IMR-90 (cell line): ENCODE measurements around the gene GPX4. TPM values are rescaled to one million over a fixed set of nuclear protein-coding genes. Genes with fewer than 3 reads are reported as not detected.

Source experiments
- ATAC-seq: fragments of 200-7000 bp; cut with Tn5 transposase; 2 replicates; pipeline ENCODE4 v1.9.1; 2020; ENCODE audit warnings: low read depth, mild to moderate bottlenecking, moderate library complexity
- BruUV-seq: library from RNA; stranded (reverse); fragments of 400-500 nt; replicated peaks from 2 replicates; lab custom pipeline; 2021; lab: Mats Ljungman, UMichigan
- CTCF ChIA-PET: fragments of 300-600 bp; formaldehyde crosslinking; extraction: SDS; loops from one replicate; lab custom pipeline; 2021; ENCODE audit warnings: antibody characterized with exemption; lab: Yijun Ruan, JAX
- POLR2A ChIA-PET: fragments of 300-600 bp; sonication (Branson Sonifier 250); formaldehyde crosslinking; loops from one replicate; lab custom pipeline; 2022; ENCODE audit warnings: antibody characterized with exemption; ENCODE audit not compliant: unreplicated experiment; lab: Charles Lee
- DNase-seq: peaks from one replicate; pipeline ENCODE4 v3.0.0; 2013
- H2AFZ ChIP-seq: replicated peaks from 2 replicates; pipeline ENCODE3; 2013; ENCODE audit warnings: low read length, mild to moderate bottlenecking; ENCODE audit not compliant: poor library complexity
- H2AK5ac ChIP-seq: 2 replicates; pipeline ENCODE4 v1.6.1; 2013; ENCODE audit warnings: low read depth, low read length, inconsistent platforms
- H2AK9ac ChIP-seq: replicated peaks from 2 replicates; pipeline ENCODE3; 2013; ENCODE audit warnings: mild to moderate bottlenecking, low read depth, low read length, moderate library complexity; ENCODE audit not compliant: poor library complexity
- H2BK120ac ChIP-seq: 2 replicates; pipeline ENCODE4 v1.6.1; 2013; ENCODE audit warnings: low read depth, low read length, inconsistent platforms
- H2BK15ac ChIP-seq: 3 replicates; pipeline ENCODE4 v1.6.1; 2013; ENCODE audit warnings: low read depth, low read length, inconsistent platforms
- H2BK20ac ChIP-seq: 2 replicates; pipeline ENCODE4 v1.6.1; 2013; ENCODE audit warnings: low read depth, mild to moderate bottlenecking, inconsistent platforms, low read length, moderate library complexity
- H2BK5ac ChIP-seq: 2 replicates; pipeline ENCODE4 v1.6.1; 2013; ENCODE audit warnings: mild to moderate bottlenecking, low read depth, low read length, inconsistent platforms; ENCODE audit not compliant: poor library complexity, severe bottlenecking
- H3K14ac ChIP-seq: replicated peaks from 2 replicates; pipeline ENCODE4 v1.6.1; 2013; ENCODE audit warnings: low read depth, low read length, inconsistent platforms
- H3K18ac ChIP-seq: 2 replicates; pipeline ENCODE4 v1.6.1; 2013; ENCODE audit warnings: low read depth, low read length, control low read depth
- H3K23ac ChIP-seq: 2 replicates; pipeline ENCODE4 v1.6.1; 2013; ENCODE audit warnings: low read depth, low read length, inconsistent platforms
- H3K27ac ChIP-seq: 2 replicates; pipeline ENCODE4 v1.5.1; 2013; ENCODE audit warnings: mild to moderate bottlenecking, control low read depth, low read length; ENCODE audit not compliant: insufficient read depth
- H3K27me3 ChIP-seq: 2 replicates; pipeline ENCODE4 v1.6.1; 2013; ENCODE audit warnings: low read length; ENCODE audit not compliant: control insufficient read depth, insufficient read depth
- H3K36me3 ChIP-seq: 2 replicates; pipeline ENCODE4 v1.6.1; 2013; ENCODE audit warnings: low read length, mixed read lengths; ENCODE audit not compliant: control insufficient read depth, insufficient read depth
- H3K4ac ChIP-seq: 2 replicates; pipeline ENCODE4 v1.6.1; 2013; ENCODE audit warnings: low read depth, low read length, inconsistent platforms
- H3K4me1 ChIP-seq: 2 replicates; pipeline ENCODE4 v1.6.1; 2013; ENCODE audit warnings: low read length, mixed read lengths; ENCODE audit not compliant: control insufficient read depth, insufficient read depth
- H3K4me2 ChIP-seq: 2 replicates; pipeline ENCODE4 v1.6.1; 2013; ENCODE audit warnings: low read depth, mild to moderate bottlenecking, control low read depth, low read length, moderate library complexity
- H3K4me3 ChIP-seq: 2 replicates; pipeline ENCODE4 v1.5.1; 2013; ENCODE audit warnings: low read depth, mild to moderate bottlenecking, control low read depth, low read length, moderate library complexity; ENCODE audit not compliant: insufficient read depth
- H3K56ac ChIP-seq: 2 replicates; pipeline ENCODE4 v1.6.1; 2013; ENCODE audit warnings: low read length, inconsistent platforms; ENCODE audit not compliant: insufficient read depth; ENCODE audit errors: extremely low read depth
- H3K79me1 ChIP-seq, 2 experiments: 2 replicates each; pipeline ENCODE4 v1.6.1; 2013; ENCODE audit warnings: low read length in 2 of 2, inconsistent platforms in 1 of 2, low read depth in 1 of 2
- H3K9ac ChIP-seq: 2 replicates; pipeline ENCODE4 v1.6.1; 2013; ENCODE audit warnings: low read depth, low read length, control low read depth
- H3K9me1 ChIP-seq: 2 replicates; pipeline ENCODE4 v1.6.1; 2013; ENCODE audit warnings: low read length, inconsistent platforms; ENCODE audit not compliant: insufficient read depth
- H3K9me3 ChIP-seq: 2 replicates; pipeline ENCODE4 v1.6.1; 2013; ENCODE audit warnings: low read length; ENCODE audit not compliant: control insufficient read depth, insufficient read depth
- H4K20me1 ChIP-seq: 2 replicates; pipeline ENCODE4 v1.6.1; 2013; ENCODE audit warnings: low read length, inconsistent platforms; ENCODE audit not compliant: insufficient read depth
- H4K5ac ChIP-seq: 2 replicates; pipeline ENCODE4 v1.6.1; 2013; ENCODE audit warnings: mild to moderate bottlenecking, low read depth, low read length, control low read depth
- H4K8ac ChIP-seq, 2 experiments: 2 replicates each; pipeline ENCODE4 v1.6.1; 2013; ENCODE audit warnings: low read depth in 2 of 2, low read length in 2 of 2, control low read depth in 1 of 2, inconsistent platforms in 1 of 2
- H4K91ac ChIP-seq: 2 replicates; pipeline ENCODE4 v1.6.1; 2013; ENCODE audit warnings: low read depth, low read length, inconsistent platforms; ENCODE audit not compliant: insufficient read depth
- BHLHE40 ChIP-seq: fragments of 150-350 bp; IDR thresholded peaks from 2 replicates; pipeline ENCODE4 v1.6.1; 2016; ENCODE audit warnings: mild to moderate bottlenecking, low read depth, low read length
- CEBPB ChIP-seq: IDR thresholded peaks from 2 replicates; pipeline ENCODE4 v1.6.1; 2012; ENCODE audit warnings: low read depth, low read length, improper control_type of control experiment
- CHD1 ChIP-seq: IDR thresholded peaks from 2 replicates; pipeline ENCODE4 v1.6.1; 2012; ENCODE audit warnings: low read depth, low read length, improper control_type of control experiment
- CTCF ChIP-seq: conservative IDR thresholded peaks from 2 replicates; pipeline ENCODE4 v1.5.1; 2012; ENCODE audit warnings: mild to moderate bottlenecking, low read depth, low read length, improper control_type of control experiment
- ELK1 ChIP-seq: fragments of 150-350 bp; IDR thresholded peaks from 2 replicates; pipeline ENCODE4 v1.6.1; 2016; ENCODE audit warnings: low read depth, mild to moderate bottlenecking, low read length, moderate library complexity, borderline replicate concordance
- FOS ChIP-seq: fragments of 150-350 bp; IDR thresholded peaks from 2 replicates; pipeline ENCODE4 v1.6.1; 2016; ENCODE audit warnings: low read depth, low read length
- MAFK ChIP-seq: IDR thresholded peaks from 2 replicates; pipeline ENCODE4 v1.6.1; 2012; ENCODE audit warnings: low read depth, low read length, improper control_type of control experiment
- MAZ ChIP-seq: IDR thresholded peaks from 2 replicates; pipeline ENCODE4 v1.6.1; 2012; ENCODE audit warnings: low read depth, mild to moderate bottlenecking, low read length, improper control_type of control experiment, moderate library complexity, borderline replicate concordance
- MXI1 ChIP-seq: IDR thresholded peaks from 2 replicates; pipeline ENCODE4 v1.6.1; 2012; ENCODE audit warnings: low read depth, mild to moderate bottlenecking, low read length, moderate library complexity, borderline replicate concordance
- NFE2L2 ChIP-seq: fragments of 150-350 bp; IDR thresholded peaks from 2 replicates; pipeline ENCODE4 v1.6.1; 2016; ENCODE audit warnings: low read depth, mild to moderate bottlenecking, low read length
- POLR2A ChIP-seq: IDR thresholded peaks from 2 replicates; pipeline ENCODE4 v1.6.1; 2012; ENCODE audit warnings: mild to moderate bottlenecking, low read depth, low read length
- RAD21 ChIP-seq: IDR thresholded peaks from 2 replicates; pipeline ENCODE4 v1.6.1; 2012; ENCODE audit warnings: low read length, improper control_type of control experiment
- RCOR1 ChIP-seq: IDR thresholded peaks from 2 replicates; pipeline ENCODE4 v1.6.1; 2012; ENCODE audit warnings: mild to moderate bottlenecking, low read length, improper control_type of control experiment; ENCODE audit not compliant: insufficient replicate concordance
- RFX5 ChIP-seq: IDR thresholded peaks from 2 replicates; pipeline ENCODE4 v1.8.0; 2012; ENCODE audit warnings: low read depth, mild to moderate bottlenecking, low read length, moderate library complexity
- SMC3 ChIP-seq: fragments of 150-350 bp; IDR thresholded peaks from 2 replicates; pipeline ENCODE4 v1.6.1; 2016; ENCODE audit warnings: low read depth, mild to moderate bottlenecking, antibody characterized with exemption, low read length, moderate library complexity
- USF2 ChIP-seq: fragments of 150-350 bp; IDR thresholded peaks from 2 replicates; pipeline ENCODE4 v1.6.1; 2017; ENCODE audit warnings: mild to moderate bottlenecking, antibody characterized with exemption, low read length, low read depth
- WGBS, 2 experiments: methylation state at CpG; one replicate each; pipeline versions ENCODE4 v1.1.5 to v1.1.7; 2013; ENCODE audit warnings: missing lambda C conversion rate in 2 of 2; ENCODE audit not compliant: insufficient read length in 1 of 2; ENCODE audit errors: extremely low coverage in 2 of 2; 5-methylcytosine and 5-hydroxymethylcytosine counted together
- dilution Hi-C: fragments of 300-500 bp; cut with HindIII; formaldehyde crosslinking; loops from one replicate; pipeline ENCODE4 v1.14.3; 2018; ENCODE audit warnings: low sequenced_read_pairs; ENCODE audit not compliant: unreplicated experiment
- in situ Hi-C: fragments of 300-500 bp; cut with MboI; formaldehyde crosslinking; loops from 3 replicates; pipeline ENCODE4 v1.14.3; 2019; ENCODE audit warnings: low sequenced_read_pairs, inconsistent platforms, mixed read lengths
- intact Hi-C: fragments of 100-400 bp; cut with micrococcal nuclease; formaldehyde crosslinking; loops from 2 replicates; pipeline ENCODE4 v1.10.0; 2022
- polyA plus RNA-seq, 3 experiments: library from polyadenylated mRNA; depleted of rRNA; stranded (reverse); fragments of >200 nt; gene quantifications; 2 replicates each; pipeline ENCODE4 v1.2.3, GENCODE V29; 2012; ENCODE audit warnings: low replicate concordance in 1 of 3
- total RNA-seq: library from RNA; depleted of rRNA; stranded (reverse); fragments of >200 nt; gene quantifications from 2 replicates; pipeline ENCODE4 v1.2.3, GENCODE V29; 2012

GPX4 gene
- total and polyA plus RNA-seq, 2 of the 4 experiments (the other 2 are of a cell fraction), result 357 to 1,083 TPM

GRCh38 chr19:1086613-1087012 is 17.2 kb upstream of the GPX4 start:
- Histone ChIP-seq H3K4me1 (no peaks in the 10 kb centered on the region), H3K27me3 (no peaks in the 10 kb centered on the region), H4K5ac (no peak overlapping the region), H3K9me3 (no peaks in the 10 kb centered on the region), H2AK9ac (no peak overlapping the region), H2BK15ac (no peak overlapping the region), H3K4me3 (no peak overlapping the region), H2BK5ac (no peak overlapping the region), H2AK5ac (no peak overlapping the region), H3K4ac (no peak overlapping the region), H2BK120ac (no peak overlapping the region), H3K9ac (no peak overlapping the region), H2AFZ (peak overlapping the region; percentile 32), H3K27ac (no peak overlapping the region), H3K9me1 (no peaks in the 10 kb centered on the region), H3K79me1 (peaks cover 0 to under 1% of the 10 kb centered on the region in 2 experiments; a peak in 1 of 4 replicates), H3K23ac (no peak overlapping the region), H4K8ac (no peak overlapping the region), H3K56ac (no peak overlapping the region), H3K18ac (no peak overlapping the region), H2BK20ac (no peak overlapping the region), H4K20me1 (peaks cover 10% of the 10 kb centered on the region; the same call in 1 of the 2 replicates), H3K4me2 (no peak overlapping the region), H4K91ac (no peak overlapping the region), H3K14ac (no peak overlapping the region), H3K36me3 (peaks cover 34% of the 10 kb centered on the region)
- DNase-seq, result no peak
- intact Hi-C loops, result no loop called here
- TF ChIP-seq RFX5 (no peak), RCOR1 (no peak), POLR2A (no peak), ELK1 (no peak), BHLHE40 (no peak), CHD1 (no peak), CEBPB (no peak), MAZ (no peak), CTCF (no peak), SMC3 (no peak), FOS (no peak), USF2 (no peak), MAFK (no peak), NFE2L2 (no peak), RAD21 (no peak), MXI1 (no peak)
- ChIA-PET POLR2A (no interaction called here), CTCF (interaction anchor here (1.2 kb wide), 1 partner anchor 27 kb away, joined by 4 read pairs; no protein-coding TSS in a partner anchor)
- dilution Hi-C loops, result no loop called here
- BruUV-seq, result no TSS peak
- WGBS, 2 experiments, result 69% methylated on average over 21 of the region's 21 CpGs; no CpG with 5 or more reads in 1 of the 2 experiments
- ATAC-seq, result no peak
- in situ Hi-C loops, result no loop called here
